NCI-H446 (cell line): ENCODE measurements around the gene BPIFB2.

Experiments used
- DNase-seq, 2 experiments: peaks; one replicate each; lab custom pipeline; 2025; lab: John Stamatoyannopoulos, UW

The BPIFB2 gene

DNA sequence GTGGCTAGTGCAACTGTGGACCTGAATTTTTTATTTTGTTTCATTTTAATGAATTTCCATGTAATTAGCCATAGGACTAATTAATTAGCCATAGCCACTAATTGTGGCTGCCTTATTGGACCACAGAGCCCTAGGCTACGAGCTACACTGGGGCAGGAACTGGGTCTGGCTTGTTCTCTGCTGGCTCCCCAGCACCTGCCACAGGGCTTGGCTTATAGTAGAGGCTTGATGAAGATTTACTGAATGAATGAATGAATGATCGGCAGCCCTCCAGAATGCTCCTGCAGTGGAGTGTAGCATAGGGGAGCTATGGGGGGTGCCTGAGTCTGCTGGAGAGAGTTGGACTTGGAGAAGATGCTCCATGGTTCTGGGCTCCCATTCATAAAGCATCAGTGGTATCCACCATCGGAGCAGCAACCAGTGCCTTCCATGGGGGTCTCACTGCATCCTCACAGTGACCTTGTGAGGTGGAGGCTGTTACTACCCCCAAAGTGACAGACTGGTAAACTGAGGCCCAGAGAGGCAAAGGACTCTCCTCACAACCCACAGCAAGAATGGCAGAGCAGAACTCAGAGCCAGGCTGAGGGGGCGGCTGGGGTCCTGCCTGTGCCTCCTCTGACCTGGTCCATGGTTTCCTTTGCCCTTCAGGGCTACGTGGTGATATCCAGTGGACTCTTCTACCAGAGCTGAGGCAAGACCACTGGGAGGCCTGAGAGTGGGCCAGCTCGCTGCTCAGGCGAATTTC, 15.4 kb downstream of the BPIFB2 start:
- no peak for DNase-seq

GRCh38 chr20:33023439-33024242, 16.1 kb downstream of the BPIFB2 start:
- DNase-seq, result no peak

GRCh38 chr20:33024243-33024560, 16.7 kb downstream of the BPIFB2 start:
- no peak for DNase-seq

GRCh38 chr20:33024609-33025317, 17.3 kb downstream of the BPIFB2 start:
- no peak for DNase-seq

- DNase-seq, result no peak
Measured at GRCh38 chr20:33025318-33025876, 17.9 kb downstream of the BPIFB2 start.

GRCh38 chr20:33026072-33026778, 18.7 kb downstream of the BPIFB2 start:
- no peak for DNase-seq

DNA sequence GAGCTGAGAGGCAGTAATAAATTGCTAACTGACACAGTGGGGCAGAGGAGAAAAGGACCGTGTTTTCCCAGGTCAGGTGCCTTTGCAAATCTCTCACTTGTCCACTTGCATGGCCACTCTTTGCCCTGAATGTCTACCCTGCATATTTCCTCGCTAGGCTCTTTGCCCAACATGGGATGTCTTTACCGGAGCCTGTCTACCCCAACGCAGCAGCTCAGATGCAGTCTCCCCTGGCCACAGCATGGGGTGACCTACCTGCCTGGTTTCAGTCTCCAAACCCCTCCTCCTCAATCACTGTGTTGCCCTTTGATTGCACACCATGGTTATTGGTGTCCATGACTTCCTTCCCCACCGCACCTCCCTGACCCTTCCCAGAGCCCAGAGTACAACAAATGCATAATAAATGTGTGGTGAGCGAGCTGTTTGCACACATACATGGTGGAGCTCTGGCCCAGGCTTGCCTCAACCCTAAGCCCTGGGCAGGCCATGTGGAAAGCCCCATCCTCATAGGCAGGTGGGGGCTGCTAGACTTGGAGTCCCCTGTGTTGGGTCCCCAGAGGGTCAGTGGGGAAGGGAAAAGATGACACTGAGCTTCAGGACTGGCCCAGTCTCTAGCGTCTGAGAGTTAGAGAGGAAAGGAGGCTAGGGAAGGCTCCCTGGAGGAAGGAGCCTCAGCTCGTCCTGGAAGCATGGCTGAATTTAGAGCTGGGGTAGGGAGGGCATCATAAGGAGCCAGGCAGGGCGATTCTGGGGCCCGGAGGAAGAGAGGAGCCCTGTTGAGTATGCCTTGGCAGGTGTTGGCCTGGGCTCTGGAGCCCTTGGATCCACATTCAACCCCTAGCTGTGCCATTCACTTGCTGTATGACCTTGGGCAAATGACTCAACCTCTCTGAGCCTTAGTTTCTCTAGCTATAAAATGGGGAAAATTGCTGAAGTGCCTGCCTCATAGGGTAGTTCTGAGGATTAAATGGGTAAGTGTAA, 19.6 kb downstream of the BPIFB2 start:
- no peak for DNase-seq

GRCh38 chr20:33027769-33028751, 20.6 kb downstream of the BPIFB2 start:
- no peak for DNase-seq

DNA sequence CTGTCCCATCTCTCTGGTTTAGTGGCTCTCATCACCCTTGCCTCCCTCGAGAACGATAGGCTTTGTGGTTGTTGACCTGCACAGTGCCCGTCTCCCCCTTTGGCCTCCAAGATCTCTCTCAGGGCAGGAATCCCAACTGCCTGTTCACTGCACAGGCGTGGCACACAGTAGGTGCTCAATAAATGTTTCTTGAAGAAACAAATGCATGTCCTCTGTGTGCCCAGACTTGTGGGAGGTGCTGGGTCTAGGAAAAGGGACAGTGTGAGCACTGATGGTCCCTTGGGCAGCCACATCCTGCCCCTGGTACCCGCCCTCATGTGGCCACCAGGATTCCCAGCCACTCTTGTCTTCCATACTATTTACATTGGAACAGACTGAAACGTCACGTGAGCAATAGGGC, 21.4 kb downstream of the BPIFB2 start:
- no peak for DNase-seq

- no peak for DNase-seq
Measured at GRCh38 chr20:33030076-33030475, 22.6 kb downstream of the BPIFB2 start.

DNA sequence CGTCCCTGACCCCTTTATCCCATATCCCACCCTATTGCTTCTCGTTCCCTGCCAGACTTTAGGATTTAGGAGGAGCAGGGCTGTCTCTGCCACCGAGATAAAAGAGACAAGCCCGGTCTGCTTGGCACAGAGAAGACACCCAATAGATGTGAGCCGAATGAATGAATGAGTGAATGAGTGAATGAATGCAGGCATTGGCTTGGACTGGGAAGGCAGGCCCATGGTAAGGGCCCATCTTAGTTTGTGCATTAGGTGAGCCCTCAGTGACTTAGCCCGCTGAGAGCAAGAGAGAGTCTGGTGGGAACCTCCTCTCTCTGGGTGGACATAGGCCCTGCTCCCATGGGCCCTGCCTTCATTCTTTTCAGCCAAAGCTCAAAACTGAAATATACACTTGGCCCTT, 23.1 kb downstream of the BPIFB2 start:
- no peak for DNase-seq

DNA sequence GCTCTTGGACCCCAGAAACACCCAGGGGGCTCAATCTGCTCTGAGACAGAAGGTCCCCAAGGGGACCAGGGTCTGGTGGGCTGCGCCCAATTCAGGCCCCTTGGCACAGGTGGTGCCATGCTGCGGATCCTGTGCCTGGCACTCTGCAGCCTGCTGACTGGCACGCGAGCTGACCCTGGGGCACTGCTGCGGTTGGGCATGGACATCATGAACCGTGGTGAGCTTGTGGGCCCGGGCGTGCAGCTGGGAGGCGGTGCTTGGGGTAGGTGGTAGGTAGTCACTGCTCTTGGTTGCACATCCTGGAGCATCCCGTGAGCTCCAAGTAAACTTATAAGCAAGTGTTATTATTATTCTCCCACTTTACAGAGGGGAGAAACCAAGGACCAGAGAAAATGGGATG, 24.0 kb downstream of the BPIFB2 start, which contains the start of gene BPIFB6:
Gene BPIFB6 (plus strand): TSS at position 118 of the 400 bp plus-strand sequence. CDS start 0 bp downstream, at position 118.
- no peak for DNase-seq

DNA sequence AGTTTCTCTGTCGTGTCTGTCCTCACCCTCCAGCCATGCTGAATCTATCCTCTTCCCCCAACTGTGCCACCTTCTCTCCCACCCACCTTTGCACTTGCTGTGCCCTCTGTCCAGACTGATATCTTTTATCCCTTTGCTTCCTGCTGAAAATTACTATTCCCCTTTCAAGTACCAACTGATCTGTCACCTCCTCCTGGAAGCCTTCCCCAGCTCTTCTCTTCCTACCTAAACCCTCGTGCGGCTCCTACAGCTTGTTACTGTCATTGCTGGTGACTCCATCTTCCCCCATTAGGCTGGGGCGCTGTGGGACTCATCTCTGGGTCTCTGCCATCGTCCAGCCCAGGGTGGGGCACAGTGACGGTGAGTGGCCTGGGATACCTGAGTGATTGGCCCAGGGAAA, 25.1 kb downstream of the BPIFB2 start:
- no peak for DNase-seq

DNA sequence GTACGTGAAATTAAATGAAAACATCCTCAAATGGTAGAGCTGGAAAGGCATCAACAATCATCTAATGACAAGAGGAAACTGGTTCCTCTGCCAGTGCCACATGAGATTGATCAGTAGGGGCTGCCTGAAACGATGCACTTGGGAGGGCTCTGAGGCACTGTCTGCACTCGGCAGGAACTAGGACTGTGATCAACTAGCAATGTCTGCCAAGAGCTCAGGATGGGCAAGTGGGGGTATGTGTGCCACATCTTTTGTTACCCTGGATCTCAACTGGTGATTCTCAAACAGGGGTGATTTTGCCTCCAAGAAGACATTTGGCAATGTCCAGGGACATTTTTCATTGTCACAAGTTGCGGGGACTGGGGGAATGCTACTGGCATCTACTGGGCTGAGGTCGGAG, 25.9 kb downstream of the BPIFB2 start:
- DNase-seq, result no peak

DNA sequence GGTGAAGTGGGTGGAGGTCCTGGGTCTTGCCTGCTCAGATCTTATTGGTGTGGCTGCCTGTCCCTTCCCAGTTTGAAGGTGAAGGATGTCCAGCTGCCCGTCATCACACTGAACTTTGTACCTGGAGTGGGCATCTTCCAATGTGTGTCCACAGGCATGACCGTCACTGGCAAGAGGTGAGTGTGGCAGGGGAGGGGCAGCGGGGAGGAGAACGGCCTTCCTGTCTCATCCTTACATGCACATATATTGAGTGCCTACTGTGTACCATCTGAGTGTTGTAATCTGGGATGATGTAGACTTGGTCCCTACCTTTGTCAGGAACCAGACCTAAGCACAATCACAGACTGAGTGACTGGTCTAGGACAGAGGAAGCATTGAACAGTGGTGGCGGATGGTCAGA, 26.6 kb downstream of the BPIFB2 start:
- no peak for DNase-seq

DNA sequence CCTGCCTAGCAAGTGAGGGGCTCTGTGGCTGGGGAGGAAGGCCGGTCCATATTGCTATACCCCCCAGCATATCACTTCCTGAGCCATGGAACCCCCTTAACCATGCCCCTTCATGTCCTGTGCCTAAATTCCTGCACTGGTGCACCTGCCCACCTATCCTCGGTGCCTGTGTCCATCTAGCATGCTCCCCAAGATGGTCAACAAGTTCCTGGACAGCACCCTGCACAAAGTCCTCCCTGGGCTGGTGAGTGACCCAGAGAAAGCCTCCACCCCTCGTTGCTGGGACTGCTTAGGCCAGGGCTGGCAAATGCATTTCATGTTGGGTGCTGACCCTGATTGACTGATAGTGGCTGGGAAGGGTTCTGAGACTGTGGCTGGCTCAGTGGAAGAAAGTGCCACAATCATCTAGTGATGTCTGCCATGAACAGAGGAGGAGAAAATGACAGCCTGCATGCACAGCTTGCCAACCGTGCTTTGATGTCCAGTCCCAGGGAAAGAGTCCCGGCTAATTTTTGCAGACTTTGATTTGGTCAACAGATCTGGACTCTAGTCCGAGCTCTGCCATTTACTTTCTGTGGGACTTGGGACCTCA, 27.5 kb downstream of the BPIFB2 start:
- DNase-seq, result no peak

GRCh38 chr20:33037456-33037855, 30.0 kb downstream of the BPIFB2 start:
- no peak for DNase-seq

DNA sequence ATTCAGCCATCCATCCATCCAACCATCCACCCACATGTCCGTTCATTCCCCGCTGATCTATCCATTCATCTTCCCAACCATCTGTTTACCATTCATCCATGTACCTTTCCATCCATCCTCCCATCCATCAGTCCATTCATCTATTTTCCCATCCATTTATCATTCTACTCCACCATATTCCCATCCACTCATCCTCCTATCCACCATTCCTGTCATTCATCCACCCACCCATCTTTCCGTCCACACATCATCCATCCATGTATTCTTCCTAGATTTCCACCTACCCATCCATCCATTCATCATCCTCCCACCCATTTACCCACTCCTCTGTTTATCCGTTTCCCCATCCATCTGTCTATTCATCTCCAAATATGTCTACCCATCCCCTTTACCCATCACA, 30.7 kb downstream of the BPIFB2 start:
- DNase-seq, result no peak

DNA sequence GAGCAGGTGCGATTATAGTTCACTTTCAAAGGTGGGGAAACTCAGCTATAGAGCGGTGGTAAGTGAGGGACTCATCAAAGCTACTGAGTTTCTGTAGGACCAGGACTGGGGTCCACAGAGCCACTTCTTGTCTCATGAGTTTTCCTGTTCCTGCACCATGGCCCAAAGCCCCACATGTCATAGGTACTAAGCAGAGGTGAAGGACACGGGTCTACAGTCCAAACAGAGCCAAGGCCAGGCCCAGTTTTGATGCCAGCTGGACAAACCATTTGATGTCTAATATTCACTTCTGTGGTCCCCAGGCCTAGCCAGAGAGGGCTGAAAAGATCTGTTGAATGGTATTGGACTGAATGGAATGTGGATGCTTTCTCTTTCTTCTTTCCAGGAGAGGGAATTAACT, 34.9 kb downstream of the BPIFB2 start:
- no peak for DNase-seq
